Caco-2 (cell line): ENCODE data around the gene KCNJ11. TPM values are rescaled to one million over a fixed set of nuclear protein-coding genes. Genes with fewer than 3 reads are reported as not detected.

ENCODE experiments used
- BruUV-seq: library from RNA; stranded (reverse); fragments of 400-500 nt; replicated peaks from 2 replicates; lab custom pipeline; 2021; lab: Mats Ljungman, UMichigan
- CTCF ChIA-PET: fragments of 300-600 bp; sonication (Branson Sonifier 250); formaldehyde crosslinking; loops from one replicate; lab custom pipeline; 2022; ENCODE audit warnings: antibody characterized with exemption; lab: Charles Lee
- POLR2A ChIA-PET: fragments of 300-600 bp; sonication (Branson Sonifier 250); formaldehyde crosslinking; loops from one replicate; lab custom pipeline; 2022; ENCODE audit warnings: antibody characterized with exemption; lab: Charles Lee
- DNase-seq, 2 experiments: peaks; one replicate each; pipeline versions ENCODE4 v3.0.0 to v3.0.0-alpha.2; 2020 to 2022
- H3K27me3 ChIP-seq: replicated peaks from 2 replicates; pipeline ENCODE4 v1.6.0; 2011; ENCODE audit warnings: low read length; ENCODE audit not compliant: control insufficient read depth, insufficient read depth
- H3K36me3 ChIP-seq: 2 replicates; pipeline ENCODE4 v1.5.1; 2011; ENCODE audit warnings: low read length; ENCODE audit not compliant: control insufficient read depth, insufficient read depth
- H3K4me1 ChIP-seq: fragments of 250-450 bp; sonication (Bioruptor Pico); 2 replicates; pipeline ENCODE4 v1.5.1; 2020; ENCODE audit warnings: mild to moderate bottlenecking
- H3K4me3 ChIP-seq: 2 replicates; pipeline ENCODE4 v1.5.1; 2011; ENCODE audit warnings: low read depth, mild to moderate bottlenecking, control low read depth, low read length
- H3K9me3 ChIP-seq: fragments of 250-450 bp; sonication (Bioruptor Pico); 2 replicates; pipeline ENCODE4 v1.5.1; 2020; ENCODE audit warnings: mild to moderate bottlenecking, moderate library complexity
- H3K27ac Mint-ChIP-seq: one replicate; pipeline ENCODE4 v1.8.0; 2022; ENCODE audit warnings: mixed read lengths; ENCODE audit not compliant: unreplicated experiment
- H3K27me3 Mint-ChIP-seq: one replicate; pipeline ENCODE4 v1.8.0; 2022; ENCODE audit warnings: mixed read lengths; ENCODE audit not compliant: insufficient read depth, unreplicated experiment
- H3K36me3 Mint-ChIP-seq: one replicate; pipeline ENCODE4 v1.8.0; 2022; ENCODE audit warnings: mild to moderate bottlenecking, mixed read lengths; ENCODE audit not compliant: insufficient read depth, unreplicated experiment
- H3K4me1 Mint-ChIP-seq: one replicate; pipeline ENCODE4 v1.8.0; 2022; ENCODE audit warnings: low read depth, mixed read lengths; ENCODE audit not compliant: unreplicated experiment
- H3K4me3 Mint-ChIP-seq: one replicate; pipeline ENCODE4 v1.8.0; 2022; ENCODE audit warnings: mild to moderate bottlenecking, moderate library complexity, mixed read lengths; ENCODE audit not compliant: unreplicated experiment
- H3K9me3 Mint-ChIP-seq: one replicate; pipeline ENCODE4 v1.8.0; 2022; ENCODE audit warnings: mixed read lengths; ENCODE audit not compliant: unreplicated experiment
- CTCF ChIP-seq, 2 experiments: fragments of 200-600 bp in 1 of 2; IDR thresholded peaks; 1 replicate in 1 of 2; 2 replicates in 1 of 2; pipeline versions ENCODE4 v1.5.1 to v1.8.0; 2011 to 2022; ENCODE audit warnings: antibody characterized with exemption in 1 of 2, control low read depth in 1 of 2, inconsistent platforms in 1 of 2, low read depth in 1 of 2, low read length in 1 of 2, mild to moderate bottlenecking in 1 of 2, moderate library complexity in 1 of 2; ENCODE audit not compliant: insufficient read depth in 1 of 2, severe bottlenecking in 1 of 2, unreplicated experiment in 1 of 2
- intact Hi-C: fragments of 100-400 bp; cut with micrococcal nuclease; formaldehyde crosslinking; loops from one replicate; pipeline ENCODE4 v1.10.0; 2022; ENCODE audit not compliant: unreplicated experiment
- total RNA-seq: library from RNA; stranded (reverse); gene quantifications from 2 replicates; pipeline ENCODE4 v1.2.3, GENCODE V29; 2022

The KCNJ11 gene
- total RNA-seq, 1 experiment from 2014 or later = 3.4 TPM

DNA sequence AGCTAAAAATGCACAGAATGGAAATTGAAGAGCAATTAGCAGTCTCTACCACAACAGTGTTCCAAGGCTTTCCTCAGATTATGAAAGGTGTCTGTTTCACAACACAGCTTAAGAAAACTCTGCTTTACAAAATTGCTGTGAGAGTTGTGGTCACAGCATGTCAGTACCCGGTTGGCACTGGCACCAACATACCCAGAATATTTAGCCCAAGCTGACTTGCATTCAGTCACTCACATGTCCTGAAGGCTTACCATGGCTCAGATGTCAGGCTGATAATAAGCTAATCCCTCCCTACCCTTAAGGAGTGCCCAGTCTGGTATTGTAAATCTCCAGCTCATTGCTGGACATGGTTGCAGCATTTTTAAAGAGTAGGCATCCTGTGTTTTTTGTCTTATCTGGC is 22.0 kb downstream of the KCNJ11 start:
- H3K4me1 Mint-ChIP-seq = no peaks in the 10 kb centered on the region
- no peak overlapping the region for H3K4me3 Mint-ChIP-seq
- ChIA-PET POLR2A (no interaction called here), CTCF (interaction anchor here (0.8 kb wide), 1 partner anchor 17 kb away, joined by 3 read pairs; no protein-coding TSS in a partner anchor)
- H3K9me3 ChIP-seq = peaks cover 25% of the 10 kb centered on the region
- no peak for DNase-seq
- H3K27ac Mint-ChIP-seq = no peak overlapping the region
- peaks cover 38% of the 10 kb centered on the region for H3K9me3 Mint-ChIP-seq
- peaks cover 7% of the 10 kb centered on the region; the same call in 1 of the 2 replicates for H3K36me3 ChIP-seq
- H3K27me3 Mint-ChIP-seq = no peaks in the 10 kb centered on the region
- H3K27me3 ChIP-seq = no peaks in the 10 kb centered on the region
- intact Hi-C loops = no loop called here
- no peaks in the 10 kb centered on the region for H3K4me1 ChIP-seq
- no TSS peak for BruUV-seq
- no peak for TF ChIP-seq CTCF (IDR thresholded peaks at IDR 0.05; ENCODE audit: insufficient read depth in 1 of 2, low read depth in 1 of 2, low read length in 1 of 2, severe bottlenecking in 1 of 2, unreplicated experiment in 1 of 2)
- peaks cover 45% of the 10 kb centered on the region for H3K36me3 Mint-ChIP-seq
- no peak overlapping the region for H3K4me3 ChIP-seq

DNA sequence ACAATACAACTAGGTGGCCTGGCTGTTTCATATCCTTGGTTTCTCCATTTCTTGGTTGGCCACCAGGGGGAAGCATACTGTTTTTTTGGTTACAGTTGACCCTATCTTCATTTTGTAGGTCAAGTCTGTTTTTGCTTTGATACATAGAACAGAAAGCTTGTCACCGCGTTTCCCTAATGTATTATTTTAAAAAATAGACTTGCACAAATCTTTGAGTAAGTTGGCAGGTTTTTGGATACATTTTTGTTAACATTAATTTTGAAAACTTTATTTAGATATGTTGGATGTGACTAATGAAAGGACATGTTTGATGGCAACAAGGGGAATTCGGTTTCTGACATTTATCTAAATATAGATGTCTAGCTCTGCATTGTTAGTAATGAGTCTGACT is 33.9 kb downstream of the KCNJ11 start:
- H3K4me3 Mint-ChIP-seq = peak overlapping the region; percentile 91
- intact Hi-C loops = no loop called here
- no TSS peak for BruUV-seq
- H3K4me1 ChIP-seq = peaks cover 4% of the 10 kb centered on the region
- ChIA-PET POLR2A (no interaction called here), CTCF (interaction anchor here (0.6 to 0.7 kb wide), 3 partner anchors 11 to 376 kb away, joined by 3 to 6 read pairs (median 6); no protein-coding TSS in a partner anchor)
- H3K27ac Mint-ChIP-seq = no peak overlapping the region
- H3K36me3 ChIP-seq = no peaks in the 10 kb centered on the region
- no peaks in the 10 kb centered on the region for H3K27me3 ChIP-seq
- 0 out of 2 replicates have a peak, but pooled peaks cover 4% of the 10 kb centered on the region for H3K9me3 ChIP-seq
- peak; percentile 48 to 71 for TF ChIP-seq CTCF (IDR thresholded peaks at IDR 0.05; ENCODE audit: insufficient read depth in 1 of 2, low read depth in 1 of 2, low read length in 1 of 2, severe bottlenecking in 1 of 2, unreplicated experiment in 1 of 2)
- peaks cover 14% of the 10 kb centered on the region for H3K36me3 Mint-ChIP-seq
- no peaks in the 10 kb centered on the region for H3K9me3 Mint-ChIP-seq
- no peaks in the 10 kb centered on the region for H3K27me3 Mint-ChIP-seq
- no peak overlapping the region for H3K4me3 ChIP-seq
- H3K4me1 Mint-ChIP-seq = peaks cover 14% of the 10 kb centered on the region
- peak; percentile 75 to 85 for DNase-seq

GRCh38 chr11:17353821-17354600 is 34.4 kb downstream of the KCNJ11 start:
- peaks cover 14% of the 10 kb centered on the region for H3K4me1 Mint-ChIP-seq
- CTCF ChIA-PET = interaction anchor here (0.6 to 1.3 kb wide), 8 partner anchors 9 to 124 kb away, joined by 3 to 6 read pairs (median 4); partner anchors contain the start of gene KCNJ11
- Histone ChIP-seq H3K4me1 (peaks cover 4% of the 10 kb centered on the region), H3K4me3 (peak overlapping the region; percentile 61), H3K27me3 (no peaks in the 10 kb centered on the region), H3K9me3 (0 out of 2 replicates have a peak, but pooled peaks cover 2% of the 10 kb centered on the region), H3K36me3 (no peaks in the 10 kb centered on the region)
- POLR2A ChIA-PET = interaction anchor here (1.0 kb wide), 1 partner anchor 146 kb away, joined by 4 read pairs; the partner anchor contains the start of gene PIK3C2A
- BruUV-seq = no TSS peak
- intact Hi-C loops = loop anchor here (1.0 to 2.0 kb wide), 4 partner anchors 30 to 145 kb away; partner anchors contain the start of gene NUCB2
- no peak for DNase-seq
- H3K27me3 Mint-ChIP-seq = no peaks in the 10 kb centered on the region
- peak overlapping the region; percentile 72 for H3K27ac Mint-ChIP-seq
- peaks cover 10% of the 10 kb centered on the region for H3K36me3 Mint-ChIP-seq
- TF ChIP-seq CTCF (IDR thresholded peaks at IDR 0.05; ENCODE audit: insufficient read depth in 1 of 2, low read depth in 1 of 2, low read length in 1 of 2, severe bottlenecking in 1 of 2, unreplicated experiment in 1 of 2) = no peak
- H3K9me3 Mint-ChIP-seq = no peaks in the 10 kb centered on the region
- H3K4me3 Mint-ChIP-seq = peak overlapping the region; percentile 91
